GM19023 (cell line): Measurements from ENCODE around the gene PLPPR1.
"Not testable (repeated sequence)": the region's sequence is repeated elsewhere in the genome, so short reads cannot be mapped to it uniquely, and the experiment has no call there.

Experiments used
- ATAC-seq: cut with Tn5 transposase; IDR thresholded peaks from one replicate; pipeline ENCODE4 v1.9.1; 2021; ENCODE audit warnings: mild to moderate bottlenecking, moderate library complexity; ENCODE audit not compliant: unreplicated experiment

The PLPPR1 gene

DNA sequence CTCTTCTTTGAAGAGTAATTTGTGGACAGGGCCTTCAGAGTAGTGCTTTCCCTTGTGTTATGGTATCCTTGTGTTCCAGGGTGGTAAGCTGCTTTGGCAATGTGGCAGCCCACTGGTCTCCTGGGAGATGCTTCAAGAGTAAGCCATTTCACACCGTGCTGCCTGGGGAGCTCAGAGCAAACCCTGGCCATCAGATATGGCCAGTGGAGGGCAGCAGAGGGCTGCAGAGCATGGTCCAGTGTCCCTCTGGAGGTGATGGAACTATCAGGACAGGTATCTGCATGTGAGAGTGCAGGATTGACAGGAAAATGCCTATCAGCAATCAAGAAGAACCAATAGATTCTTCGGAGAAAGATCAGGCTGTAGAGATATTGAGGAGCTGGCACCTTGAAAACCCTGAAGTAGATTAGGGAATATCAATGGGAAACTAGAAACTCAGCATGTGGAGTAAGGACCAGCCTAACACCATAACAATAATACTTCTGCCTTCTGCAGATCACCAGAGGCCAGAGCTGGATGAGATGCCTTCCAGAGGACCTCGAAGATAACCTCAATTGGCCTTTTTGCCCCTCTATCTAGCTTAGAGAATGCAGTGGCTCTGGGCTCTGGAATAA lies 90.8 kb downstream of the PLPPR1 start:
- ATAC-seq: peak; percentile 85

DNA sequence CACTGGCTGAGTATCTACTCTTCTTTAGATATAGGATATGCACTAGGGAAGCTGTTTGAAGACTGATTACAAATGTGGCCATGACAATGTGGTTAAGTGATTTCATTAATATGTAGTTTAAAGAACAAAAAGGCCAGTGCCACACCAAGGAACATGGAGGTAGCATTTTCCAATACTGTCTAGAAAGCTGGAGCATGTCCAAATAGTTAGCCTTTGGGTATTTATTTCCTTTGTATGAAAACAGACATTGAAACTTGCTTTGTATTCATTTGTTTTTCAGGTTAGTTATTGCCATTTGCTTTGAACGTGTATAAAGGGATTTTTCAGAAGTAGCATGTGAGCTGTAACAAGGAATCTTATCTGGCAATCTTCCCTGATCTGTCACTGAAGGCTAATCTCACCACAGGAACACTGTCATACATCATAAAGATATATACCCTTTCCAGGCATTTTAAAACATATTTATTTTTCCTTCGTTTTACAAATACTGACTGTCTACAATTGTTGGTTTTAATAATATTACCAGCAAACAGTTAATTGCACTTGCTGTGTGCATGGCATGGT lies 93.4 kb downstream of the PLPPR1 start:
- no peak for ATAC-seq

DNA sequence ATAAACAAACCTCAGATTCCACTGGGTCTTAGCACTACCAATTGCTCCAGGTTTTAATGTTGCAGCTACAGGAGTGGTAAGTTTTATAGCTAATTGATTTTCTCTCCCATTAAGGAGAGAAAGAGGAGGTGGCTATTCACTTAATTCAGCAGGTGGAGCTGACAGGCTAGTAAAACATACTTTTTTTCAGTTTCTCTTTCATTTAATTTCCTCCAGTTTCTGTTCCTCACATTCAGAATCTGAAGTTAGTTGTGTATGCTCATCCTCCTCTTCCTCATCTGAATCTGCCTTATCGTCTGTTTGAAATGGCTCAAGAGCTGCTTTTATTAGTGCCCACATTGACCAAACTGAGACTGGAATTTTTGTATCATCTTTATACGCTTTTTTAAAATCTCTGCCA lies 98.0 kb downstream of the PLPPR1 start:
- no peak for ATAC-seq

DNA sequence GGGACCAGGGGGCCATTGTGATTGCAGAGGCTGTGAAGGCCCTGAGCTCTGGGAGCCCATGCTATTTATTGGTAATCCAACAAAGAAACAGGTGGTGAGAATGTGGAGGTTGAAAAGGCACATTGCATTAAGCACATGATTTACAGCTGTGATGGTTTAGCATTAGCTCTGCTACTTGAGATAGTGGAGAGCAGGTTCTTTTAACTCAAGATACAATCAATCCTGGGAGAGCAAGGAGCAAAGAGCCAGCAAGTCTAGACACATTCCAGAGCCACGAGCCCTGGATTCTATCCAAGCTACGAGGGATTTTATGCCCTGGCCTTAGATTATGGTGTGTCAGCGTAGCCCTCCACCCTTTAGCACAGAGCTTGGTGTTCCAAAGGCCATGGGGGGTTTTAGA lies 98.8 kb downstream of the PLPPR1 start:
- ATAC-seq: not testable (repeated sequence)

DNA sequence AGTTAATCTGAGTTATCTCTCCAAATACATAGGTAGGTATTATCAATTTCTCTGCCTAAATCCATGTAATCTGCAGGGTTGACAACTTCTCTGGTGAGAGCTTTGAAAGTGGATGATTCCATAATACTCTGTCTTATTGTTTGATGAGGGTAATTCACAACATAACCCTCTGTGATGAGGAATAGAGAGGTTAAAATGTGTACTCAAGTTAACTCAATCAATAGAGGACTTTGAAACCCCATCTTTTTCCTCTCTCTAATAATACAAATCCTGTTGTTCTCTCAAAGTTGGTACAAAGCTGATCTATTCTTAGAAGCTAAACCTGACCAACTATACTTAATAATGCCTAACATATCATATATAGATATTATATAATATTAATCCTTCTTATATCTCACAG lies 100.1 kb downstream of the PLPPR1 start:
- ATAC-seq: no peak

DNA sequence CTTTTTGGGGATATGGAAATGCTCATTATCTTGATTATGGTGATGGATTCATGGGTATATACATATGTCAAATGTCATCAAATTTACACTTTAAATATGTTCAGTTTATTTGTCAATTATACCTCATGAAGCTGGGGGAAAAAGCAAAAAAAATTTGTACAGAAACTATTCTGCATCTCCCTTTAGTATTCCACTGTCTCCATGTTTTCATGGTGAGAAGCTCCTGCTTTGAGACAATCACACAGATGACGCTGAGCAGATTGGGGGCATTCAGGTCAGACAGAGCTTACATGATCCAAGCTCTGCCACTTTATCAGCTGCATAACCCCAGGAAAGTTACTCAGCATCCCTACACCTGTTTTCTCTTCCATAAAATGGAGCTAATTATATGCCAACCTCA lies 101.5 kb downstream of the PLPPR1 start:
- no peak for ATAC-seq

DNA sequence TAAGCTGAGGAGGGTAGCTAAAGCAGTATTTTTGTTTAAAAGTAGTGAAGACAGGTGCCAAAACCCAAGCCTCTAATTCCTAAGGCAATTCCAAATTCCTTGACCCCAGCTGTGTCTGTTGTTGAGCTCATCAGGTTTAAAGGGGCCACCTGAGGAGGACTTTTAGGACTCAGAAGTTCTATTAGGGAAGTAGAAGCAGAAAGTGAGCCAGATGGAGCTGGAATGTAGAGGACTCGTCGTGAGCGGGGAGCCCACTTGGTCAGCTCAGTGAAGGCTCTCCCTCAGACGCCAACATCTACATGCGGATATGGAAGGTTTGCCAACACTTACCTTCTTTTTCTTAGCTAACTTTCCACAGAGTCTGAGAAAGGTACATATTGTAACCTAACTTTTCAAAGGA lies 102.8 kb downstream of the PLPPR1 start:
- no peak for ATAC-seq

DNA sequence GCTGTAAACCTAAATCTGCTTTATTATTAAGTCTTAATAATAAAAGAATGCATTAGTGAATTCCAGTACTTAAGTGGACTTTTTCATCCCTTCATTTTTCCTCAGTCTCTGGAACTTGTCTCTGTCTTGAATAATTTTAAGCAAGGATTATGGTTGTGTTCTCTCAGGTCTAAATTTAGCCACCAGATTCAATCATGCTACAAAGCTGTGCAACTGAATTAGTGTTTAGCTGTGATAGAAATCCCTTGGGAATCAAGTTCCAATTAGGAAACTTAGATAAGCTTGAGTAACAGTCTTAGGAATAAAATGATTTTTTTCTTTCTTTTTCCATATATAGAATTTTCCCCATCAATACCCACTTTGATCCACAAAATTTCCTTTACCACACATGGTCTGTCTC lies 104.3 kb downstream of the PLPPR1 start:
- ATAC-seq: no peak

DNA sequence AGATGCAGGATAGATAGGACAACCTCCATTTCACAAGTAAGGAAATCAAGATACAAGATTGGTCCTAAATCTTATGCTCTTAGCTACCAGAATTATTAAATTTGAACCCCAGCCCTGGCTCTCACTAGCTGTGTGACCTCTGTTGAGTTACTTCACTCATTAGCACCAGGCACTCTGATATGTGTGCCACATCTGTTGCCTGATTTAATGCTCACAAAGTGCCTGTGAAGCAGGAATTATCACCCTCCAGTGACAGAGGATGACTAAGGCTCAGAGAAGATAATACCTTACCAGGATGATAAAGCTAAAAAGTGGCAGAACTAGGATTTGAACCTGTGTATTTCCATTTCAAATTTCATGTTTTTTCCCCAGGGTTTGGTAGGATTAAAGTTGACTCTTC lies 110.0 kb downstream of the PLPPR1 start:
- no peak for ATAC-seq

DNA sequence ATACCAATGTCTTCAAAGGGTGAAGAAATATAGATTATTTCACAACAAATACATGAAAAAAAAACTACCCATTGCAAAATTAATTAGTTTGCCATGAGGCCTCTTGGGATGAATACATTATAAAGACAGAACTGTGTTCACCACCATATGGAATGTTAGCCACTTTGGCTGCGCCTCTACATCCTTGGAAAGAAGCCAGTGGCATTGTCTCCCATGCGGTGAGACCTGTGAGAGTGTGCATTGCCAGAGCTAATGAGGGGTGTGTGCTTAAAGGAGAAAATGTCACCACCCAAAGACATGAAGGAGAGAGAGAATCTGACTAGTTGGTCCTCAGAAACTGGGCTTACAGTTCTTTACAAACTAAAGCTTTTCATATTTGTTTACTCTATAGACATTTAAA lies 110.6 kb downstream of the PLPPR1 start:
- no peak for ATAC-seq

DNA sequence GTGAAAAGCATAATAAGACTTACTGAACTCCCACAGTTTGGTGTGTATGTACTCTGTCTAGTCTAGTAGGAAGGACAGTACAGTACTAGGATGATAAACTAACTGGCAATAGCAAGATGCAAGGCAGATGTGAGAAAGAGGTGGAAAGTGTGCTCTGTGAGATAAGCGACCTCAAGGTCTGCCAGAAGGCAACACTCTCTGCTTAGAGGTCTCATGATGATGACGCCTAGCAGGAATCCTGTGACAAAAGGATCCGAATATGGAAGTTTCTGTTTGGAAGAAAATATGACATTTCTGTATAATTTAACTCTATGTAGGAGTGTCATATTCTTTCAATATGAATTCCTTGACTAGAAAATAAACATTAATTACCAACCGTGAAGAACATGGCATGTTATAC lies 112.2 kb downstream of the PLPPR1 start:
- ATAC-seq: no peak

DNA sequence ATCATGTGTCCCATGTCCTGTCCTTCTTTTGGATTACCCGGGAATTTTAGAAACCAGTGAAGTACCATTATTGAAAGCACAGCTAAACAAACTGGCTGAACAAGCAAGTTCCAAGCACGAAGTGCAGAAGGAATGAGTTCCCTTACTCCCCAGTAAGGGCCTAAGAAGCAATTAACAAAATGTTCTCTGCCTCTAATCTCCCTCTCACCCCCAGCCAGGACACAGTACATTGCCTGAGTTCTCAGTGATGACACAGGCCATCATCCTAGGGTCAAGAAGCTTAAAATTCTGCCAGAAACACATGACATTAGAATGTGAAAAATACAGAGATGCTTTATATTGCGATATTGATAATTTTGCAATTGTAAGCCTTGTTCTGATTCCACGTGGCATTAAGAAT lies 118.0 kb downstream of the PLPPR1 start:
- no peak for ATAC-seq

DNA sequence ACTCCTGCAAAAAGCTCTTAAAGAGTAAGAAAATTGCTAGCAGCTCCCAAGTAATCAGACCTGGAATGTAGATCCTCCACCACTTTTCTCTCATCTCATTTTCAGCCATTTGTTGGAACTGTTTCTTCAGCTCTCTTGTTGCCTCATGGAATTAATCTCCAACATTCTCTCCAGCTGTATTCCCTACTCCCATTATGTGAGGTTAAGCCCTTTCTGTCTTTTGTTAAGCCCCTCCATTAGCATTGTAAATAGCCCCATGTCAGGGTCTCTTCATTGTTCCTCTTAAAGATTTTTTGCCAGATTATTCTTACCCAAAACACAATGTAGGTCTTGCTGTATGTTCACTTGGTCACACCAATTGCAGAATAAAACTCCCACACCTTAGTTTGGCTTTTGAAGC lies 119.8 kb downstream of the PLPPR1 start:
- ATAC-seq: no peak

DNA sequence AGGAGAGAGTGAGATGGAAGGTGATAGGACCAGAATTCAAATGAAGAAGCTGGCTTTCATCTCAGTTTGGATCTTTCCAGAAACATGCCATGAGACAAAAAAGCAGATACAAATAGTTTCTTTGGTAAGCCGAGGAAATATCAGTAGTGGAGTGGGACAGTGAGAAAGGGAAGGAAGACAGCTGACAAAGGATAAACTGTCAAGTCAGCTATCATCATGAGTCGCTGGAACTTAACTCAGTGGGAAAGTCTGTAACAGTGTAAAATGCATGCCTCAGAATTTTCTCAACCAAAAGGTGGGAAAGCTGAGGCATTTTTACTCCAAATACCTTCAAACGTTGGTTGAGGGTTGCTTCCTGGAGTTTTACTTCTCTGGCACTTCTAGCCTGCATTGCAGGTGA lies 129.8 kb downstream of the PLPPR1 start:
- ATAC-seq: no peak

DNA sequence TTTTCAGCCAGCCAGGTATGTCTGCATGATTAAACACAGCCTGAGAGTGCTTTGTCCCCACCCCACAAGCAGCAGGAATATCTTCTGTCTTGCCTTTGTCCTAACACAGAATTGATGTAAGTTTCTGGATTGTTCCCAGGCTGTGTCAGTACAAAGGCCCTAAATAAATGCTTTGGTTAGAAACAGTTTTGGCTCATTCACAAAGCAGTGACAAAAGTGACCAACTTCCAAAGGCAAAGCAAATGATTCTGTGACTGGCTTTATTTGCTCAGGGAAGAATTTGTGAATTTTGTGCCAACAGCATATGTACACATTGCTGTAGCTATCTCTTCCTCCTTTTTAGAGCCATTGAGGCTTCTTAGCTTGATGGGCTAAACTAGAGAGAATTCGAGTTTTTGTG lies 133.7 kb downstream of the PLPPR1 start:
- no peak for ATAC-seq

DNA sequence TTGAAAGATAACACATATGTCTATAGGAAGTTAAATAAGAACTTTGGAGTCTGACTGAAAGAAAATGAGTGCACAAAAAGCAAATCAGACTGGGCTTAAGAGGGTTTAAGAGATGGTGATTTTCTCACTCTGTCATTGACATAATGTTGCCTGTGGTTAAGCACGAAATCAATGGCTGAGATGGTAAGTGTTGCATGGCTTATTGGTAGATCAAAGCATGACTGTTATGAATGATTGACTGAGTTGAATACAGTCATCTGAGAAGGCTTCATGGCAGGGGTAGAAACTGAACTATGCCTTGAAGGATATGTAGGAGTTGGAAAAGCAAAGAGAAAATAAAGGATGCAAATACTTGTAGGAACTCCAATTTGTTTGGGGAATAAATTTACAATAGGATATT lies 136.6 kb downstream of the PLPPR1 start:
- no peak for ATAC-seq

DNA sequence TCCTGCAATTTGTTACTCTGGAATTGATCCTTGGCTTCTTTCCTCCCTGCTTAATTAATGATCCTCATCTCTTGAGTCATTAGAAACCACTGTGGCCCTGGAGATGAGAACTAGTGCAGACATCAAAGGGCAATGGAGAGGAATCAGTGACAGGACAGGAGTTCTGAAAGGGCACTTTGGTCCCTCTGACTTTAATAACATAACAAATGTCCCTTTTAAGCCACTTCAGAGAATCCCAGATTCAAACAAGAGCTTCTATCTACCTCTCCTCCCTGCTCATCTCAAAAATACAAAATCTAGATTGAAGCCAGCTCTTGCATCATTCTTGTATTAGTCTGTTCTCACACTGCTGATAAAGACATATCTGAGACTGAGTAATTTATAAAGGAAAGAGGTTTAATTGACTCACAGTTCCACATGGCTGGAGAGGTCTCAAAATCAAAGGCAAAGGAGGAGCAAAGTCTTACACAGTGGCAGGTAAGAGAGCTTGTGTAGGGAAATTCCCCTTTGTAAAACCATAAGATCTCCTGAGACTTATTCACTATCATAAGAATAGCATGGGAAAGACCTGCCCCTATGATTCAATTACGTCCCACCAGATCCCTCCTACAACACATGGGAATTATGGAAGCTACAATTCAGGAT lies 139.1 kb downstream of the PLPPR1 start:
- no peak for ATAC-seq

DNA sequence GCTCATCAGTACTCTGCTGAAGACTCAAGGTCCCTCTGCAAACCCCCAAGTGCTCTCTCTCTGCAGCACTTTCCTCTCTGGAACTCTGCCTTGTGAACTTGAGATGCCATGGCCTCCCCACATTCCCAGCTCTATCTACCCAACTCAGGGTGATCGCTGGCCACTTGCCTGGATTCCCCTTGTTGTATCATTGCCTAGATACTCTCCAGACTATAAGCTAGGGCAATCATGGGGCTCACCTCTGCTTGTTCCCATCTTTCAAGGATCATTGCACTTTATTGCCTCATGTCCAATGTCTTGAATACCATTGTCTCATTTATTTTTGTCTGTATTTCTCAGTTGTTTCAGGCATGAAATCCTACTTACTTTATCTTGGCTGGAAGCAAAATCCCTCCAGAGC lies 144.1 kb downstream of the PLPPR1 start:
- ATAC-seq: no peak

DNA sequence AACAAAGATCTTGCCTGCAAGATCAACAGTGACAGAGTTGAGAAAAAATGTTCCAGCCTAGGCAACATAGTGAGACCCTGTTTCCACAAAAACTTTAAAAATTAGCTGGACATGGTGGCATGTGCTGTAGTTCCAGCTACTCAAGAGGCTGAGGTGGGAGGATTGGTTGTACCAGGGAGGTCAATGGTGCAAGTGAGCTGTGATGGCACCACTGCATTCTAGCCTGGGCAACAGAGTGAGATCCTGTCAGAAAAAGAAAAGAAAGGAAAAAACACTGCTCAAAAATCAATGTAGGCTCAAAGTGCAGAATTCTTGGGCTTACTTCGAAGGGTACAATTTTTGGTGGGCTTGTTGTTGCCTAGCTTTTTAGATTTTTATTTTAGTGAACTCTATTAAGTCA lies 145.4 kb downstream of the PLPPR1 start:
- no peak for ATAC-seq

DNA sequence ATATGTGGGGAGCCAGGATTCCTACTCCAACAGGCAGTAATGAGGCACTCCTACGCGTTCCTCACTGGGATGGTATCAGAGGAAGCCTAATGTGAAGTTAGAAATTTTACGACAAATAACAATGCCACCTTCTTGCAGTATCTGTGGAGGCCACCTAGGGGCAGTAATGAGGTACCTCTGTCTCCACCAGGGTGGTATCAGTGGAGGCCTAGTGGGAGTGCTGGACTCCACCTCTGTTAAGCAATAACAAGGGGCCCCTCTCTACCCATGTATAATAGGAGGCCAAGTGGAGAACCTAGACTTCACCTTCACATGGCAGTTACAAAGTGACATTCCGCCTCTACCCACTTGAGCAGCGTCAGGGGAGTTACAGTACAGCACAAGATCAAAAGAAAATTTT lies 147.9 kb downstream of the PLPPR1 start:
- no peak for ATAC-seq

DNA sequence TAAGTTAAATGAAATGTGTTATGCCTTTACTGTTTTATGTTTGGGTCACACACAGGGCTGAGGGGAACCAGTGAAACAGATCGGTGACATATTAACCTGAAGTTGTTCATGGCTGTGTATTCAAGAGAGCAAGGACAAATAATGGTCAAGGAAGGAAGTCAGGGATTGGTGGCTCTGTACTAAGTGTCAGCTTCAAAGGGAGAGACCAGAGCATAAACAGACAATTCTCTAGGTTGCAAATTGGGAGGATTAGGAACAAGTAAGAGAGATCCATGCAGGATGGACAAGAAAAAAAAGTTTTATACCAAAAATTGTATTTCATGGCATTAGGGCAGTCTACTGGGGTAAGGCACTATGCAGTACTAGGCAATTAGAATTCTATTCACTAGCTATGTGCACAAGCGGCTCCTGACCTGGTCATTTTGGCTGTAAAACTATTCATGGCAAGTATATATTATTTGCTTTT lies 156.3 kb downstream of the PLPPR1 start:
- no peak for ATAC-seq

DNA sequence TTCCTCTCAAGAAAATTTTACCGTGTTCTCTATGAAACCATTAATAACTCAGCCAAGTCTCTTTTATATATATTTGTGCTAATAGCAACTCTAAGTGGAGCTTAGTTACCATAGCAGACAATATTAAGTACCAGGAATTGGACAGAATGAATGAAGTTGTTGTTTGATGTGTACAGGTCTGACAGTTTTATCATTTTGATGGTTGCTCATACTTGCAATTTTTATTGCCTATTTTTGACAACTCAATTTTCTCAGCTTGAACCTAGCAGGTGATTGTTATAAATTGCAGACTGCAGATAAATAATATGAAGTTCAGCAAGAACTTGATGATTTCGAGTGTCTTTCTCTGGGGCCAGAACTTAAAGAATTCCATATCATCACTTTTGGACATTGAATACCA lies 163.2 kb downstream of the PLPPR1 start:
- no peak for ATAC-seq

DNA sequence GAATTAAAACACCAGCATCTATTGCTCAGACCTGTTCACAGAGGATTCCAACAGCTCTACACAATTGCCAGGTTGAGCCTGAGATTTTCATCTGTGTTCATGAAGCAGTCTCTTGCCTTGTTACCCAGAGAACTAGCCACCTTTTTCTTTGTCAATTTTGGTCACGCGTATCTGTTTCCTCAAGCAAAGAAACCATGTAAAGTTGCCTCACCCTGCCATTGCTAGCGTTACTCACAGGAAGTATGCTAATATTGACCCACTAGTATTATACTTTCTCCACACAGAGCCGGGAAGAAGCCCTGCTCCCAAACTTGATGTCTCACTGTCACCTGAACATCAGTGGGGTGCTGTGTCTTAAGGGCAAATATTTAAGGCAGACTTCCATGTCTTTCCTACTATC lies 168.5 kb downstream of the PLPPR1 start:
- no peak for ATAC-seq
